Measurements from ENCODE around the gene ITGBL1. TPM values are rescaled to one million over a fixed set of nuclear protein-coding genes. Genes with fewer than 3 reads are reported as not detected.

The ITGBL1 gene
- total and polyA plus RNA-seq, 2 experiments from 2014 or later: 332 to 462 TPM

- Histone ChIP-seq H3K36me3 (ENCODE audit: low read depth) (peaks cover 41% of the 10 kb centered on the region), H3K4me1 (ENCODE audit: insufficient read depth) (peaks cover 18% of the 10 kb centered on the region), H3K4me3 (no peak overlapping the region), H3K9me2 (ENCODE audit: insufficient read depth) (no peaks in the 10 kb centered on the region), H3K79me2 (ENCODE audit: insufficient read depth) (peaks cover 25% of the 10 kb centered on the region), H3K27me3 (replicated peaks; ENCODE audit: insufficient read depth) (no peaks in the 10 kb centered on the region), H3K9ac (no peak overlapping the region), H3K9me3 (ENCODE audit: low read depth) (no peaks in the 10 kb centered on the region), H2AFZ (no peak overlapping the region), H3F3A (ENCODE audit: insufficient read depth) (peaks cover 6% of the 10 kb centered on the region; the same call in 1 of the 2 replicates), H3K27ac (no peak overlapping the region), H3K4me2 (ENCODE audit: unreplicated experiment) (no peak overlapping the region), H4K20me1 (ENCODE audit: insufficient read depth) (peaks cover 5% of the 10 kb centered on the region; the same call in 1 of the 2 replicates)
- TF ChIP-seq EZH2 (IDR thresholded peaks at IDR 0.05; ENCODE audit: insufficient read depth, poor library complexity, severe bottlenecking): no peak
- TF ChIP-seq EZH2phosphoT487 (IDR thresholded peaks at IDR 0.05; ENCODE audit: insufficient read depth, low read depth): no peak
- DNase-seq: peak; percentile 25
- 85 to 92% methylated on average over 4 of the region's 4 CpGs for WGBS, 2 experiments (ENCODE audit: low coverage in 1 of 2, low lambda C conversion rate in 2 of 2, missing lambda C conversion rate in 2 of 2)
- in situ Hi-C loops (cut with MboI): no loop called here
These were observed 126.9 kb downstream of the ITGBL1 start for GRCh38 chr13:101579281-101579802.

DNA sequence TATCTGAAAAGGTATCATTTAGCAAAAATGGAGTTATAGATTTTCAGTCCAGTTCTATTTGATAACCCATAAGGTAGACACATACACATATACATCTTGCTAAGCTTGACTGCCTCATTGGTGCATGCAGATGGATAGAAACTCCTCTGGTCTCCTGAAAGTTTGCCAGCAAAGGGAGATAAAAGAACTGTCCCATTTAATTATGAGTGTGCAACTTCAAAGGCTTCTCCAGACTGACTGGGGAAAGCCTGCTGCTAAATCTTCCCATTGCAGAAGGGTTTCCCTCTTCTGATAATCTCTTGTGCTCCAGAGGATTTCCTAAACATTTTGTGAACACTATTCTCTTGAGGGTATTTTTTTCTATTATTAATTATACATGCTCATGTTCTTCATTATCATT lies 131.9 kb downstream of the ITGBL1 start:
- Histone ChIP-seq H3K4me3 (no peak overlapping the region), H3F3A (ENCODE audit: insufficient read depth) (peaks cover 9% of the 10 kb centered on the region), H3K27ac (no peak overlapping the region), H3K9ac (no peak overlapping the region), H3K4me2 (ENCODE audit: unreplicated experiment) (no peak overlapping the region), H3K9me2 (ENCODE audit: insufficient read depth) (no peaks in the 10 kb centered on the region), H4K20me1 (ENCODE audit: insufficient read depth) (no peaks in the 10 kb centered on the region; the same call in 1 of the 2 replicates), H3K36me3 (ENCODE audit: low read depth) (peaks cover 58% of the 10 kb centered on the region), H3K79me2 (ENCODE audit: insufficient read depth) (0 out of 2 replicates have a peak, but pooled peaks cover 4% of the 10 kb centered on the region), H2AFZ (no peak overlapping the region), H3K9me3 (ENCODE audit: low read depth) (no peaks in the 10 kb centered on the region), H3K4me1 (ENCODE audit: insufficient read depth) (peaks cover 13% of the 10 kb centered on the region; the same call in 1 of the 2 replicates), H3K27me3 (replicated peaks; ENCODE audit: insufficient read depth) (no peaks in the 10 kb centered on the region)
- TF ChIP-seq EZH2phosphoT487 (IDR thresholded peaks at IDR 0.05; ENCODE audit: insufficient read depth, low read depth) (no peak), EZH2 (IDR thresholded peaks at IDR 0.05; ENCODE audit: insufficient read depth, poor library complexity, severe bottlenecking) (no peak)
- in situ Hi-C loops (cut with MboI): no loop called here
- DNase-seq: no peak

DNA sequence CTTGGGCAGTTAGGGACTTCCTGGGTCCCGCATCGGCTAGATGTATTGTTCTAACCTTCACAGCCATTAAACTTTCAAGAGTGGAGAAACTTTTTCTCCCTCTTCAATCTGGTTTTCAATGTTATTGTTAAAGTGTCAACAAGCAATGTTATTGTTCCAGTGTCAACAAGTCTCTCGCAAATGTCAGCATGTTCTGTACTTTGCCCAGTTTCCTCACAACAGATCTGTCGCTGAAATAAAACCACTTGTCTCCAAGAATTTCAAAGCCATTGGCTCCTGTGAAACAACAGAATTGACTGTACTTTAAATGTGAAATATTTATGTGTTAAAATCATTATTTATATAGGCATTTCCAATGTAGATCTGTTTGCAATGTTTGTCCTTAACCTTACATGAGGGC lies 138.0 kb downstream of the ITGBL1 start:
- no peaks in the 10 kb centered on the region for H3K79me2 ChIP-seq (ENCODE audit: insufficient read depth)
- DNase-seq: no peak
- no peak for TF ChIP-seq EZH2 (IDR thresholded peaks at IDR 0.05; ENCODE audit: insufficient read depth, poor library complexity, severe bottlenecking)
- no peak for TF ChIP-seq EZH2phosphoT487 (IDR thresholded peaks at IDR 0.05; ENCODE audit: insufficient read depth, low read depth)
- H3K4me3 ChIP-seq: no peak overlapping the region
- H3K9me2 ChIP-seq (ENCODE audit: insufficient read depth): no peaks in the 10 kb centered on the region
- H3F3A ChIP-seq (ENCODE audit: insufficient read depth): peaks cover 13% of the 10 kb centered on the region
- H3K27me3 ChIP-seq (replicated peaks; ENCODE audit: insufficient read depth): no peaks in the 10 kb centered on the region
- peaks cover 49% of the 10 kb centered on the region for H3K36me3 ChIP-seq (ENCODE audit: low read depth)
- in situ Hi-C loops (cut with MboI): no loop called here
- H3K9me3 ChIP-seq (ENCODE audit: low read depth): no peaks in the 10 kb centered on the region
- H3K4me2 ChIP-seq (ENCODE audit: unreplicated experiment): no peak overlapping the region
- no peak overlapping the region for H3K27ac ChIP-seq
- no peak overlapping the region for H2AFZ ChIP-seq
- 31 to 35% methylated on average over 4 of the region's 4 CpGs for WGBS, 2 experiments (ENCODE audit: low coverage in 1 of 2, low lambda C conversion rate in 2 of 2, missing lambda C conversion rate in 2 of 2)
- H4K20me1 ChIP-seq (ENCODE audit: insufficient read depth): no peaks in the 10 kb centered on the region
- H3K9ac ChIP-seq: no peak overlapping the region
- 0 out of 2 replicates have a peak, but pooled peaks cover 1% of the 10 kb centered on the region for H3K4me1 ChIP-seq (ENCODE audit: insufficient read depth)

DNA sequence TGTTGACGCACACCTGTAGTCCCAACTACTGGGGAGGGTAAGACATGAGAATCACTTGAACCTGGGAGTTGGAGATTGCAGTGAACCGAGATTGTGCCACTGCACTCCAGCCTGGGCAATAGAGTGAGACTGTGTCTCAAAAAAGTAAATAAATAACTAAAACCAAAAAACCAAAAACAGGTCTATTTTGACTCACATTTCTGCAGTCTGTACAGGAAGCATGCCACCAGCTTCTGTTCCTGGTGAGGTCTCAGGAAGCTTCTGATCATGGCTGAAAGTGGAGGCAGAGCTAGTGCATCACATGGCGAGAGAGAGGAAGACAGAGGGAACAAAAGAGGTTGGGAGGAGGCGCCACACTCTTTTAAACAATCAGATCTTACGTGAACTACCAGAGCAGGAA lies 142.5 kb downstream of the ITGBL1 start:
- Histone ChIP-seq H2AFZ (no peak overlapping the region), H3K4me2 (ENCODE audit: unreplicated experiment) (no peak overlapping the region), H3K9me3 (ENCODE audit: low read depth) (no peaks in the 10 kb centered on the region), H3K4me1 (ENCODE audit: insufficient read depth) (no peaks in the 10 kb centered on the region), H3F3A (ENCODE audit: insufficient read depth) (no peaks in the 10 kb centered on the region), H3K4me3 (no peak overlapping the region), H3K9ac (no peak overlapping the region), H3K36me3 (ENCODE audit: low read depth) (peaks cover 37% of the 10 kb centered on the region), H3K27ac (no peak overlapping the region), H3K79me2 (ENCODE audit: insufficient read depth) (no peaks in the 10 kb centered on the region), H4K20me1 (ENCODE audit: insufficient read depth) (no peaks in the 10 kb centered on the region), H3K27me3 (replicated peaks; ENCODE audit: insufficient read depth) (no peaks in the 10 kb centered on the region), H3K9me2 (ENCODE audit: insufficient read depth) (no peaks in the 10 kb centered on the region)
- in situ Hi-C loops (cut with MboI): no loop called here
- TF ChIP-seq EZH2phosphoT487 (IDR thresholded peaks at IDR 0.05; ENCODE audit: insufficient read depth, low read depth) (no peak), EZH2 (IDR thresholded peaks at IDR 0.05; ENCODE audit: insufficient read depth, poor library complexity, severe bottlenecking) (no peak)
- 93 to 94% methylated on average over 5 of the region's 5 CpGs for WGBS, 2 experiments (ENCODE audit: low coverage in 1 of 2, low lambda C conversion rate in 2 of 2, missing lambda C conversion rate in 2 of 2)
- DNase-seq: no peak
